GM23248 (cell line): ENCODE data around the gene YES1. TPM values are rescaled to one million over a fixed set of nuclear protein-coding genes. Genes with fewer than 3 reads are reported as not detected.
"Not testable (repeated sequence)": the region's sequence is repeated elsewhere in the genome, so short reads cannot be mapped to it uniquely, and the experiment has no call there.

Source experiments
- DNase-seq: peaks from one replicate; pipeline ENCODE4 v3.0.0-alpha.2; 2015
- H2AFZ ChIP-seq: fragments of 200-600 bp; sonication (generic); 2 replicates; pipeline ENCODE4 v1.6.1; 2016; ENCODE audit warnings: antibody characterized with exemption
- H3F3A ChIP-seq: fragments of 200-600 bp; sonication (generic); 2 replicates; pipeline ENCODE4 v1.6.1; 2016; ENCODE audit warnings: mild to moderate bottlenecking, antibody characterized with exemption, mixed run types; ENCODE audit not compliant: insufficient read depth
- H3K27ac ChIP-seq: fragments of 200-600 bp; sonication (generic); 2 replicates; pipeline ENCODE4 v1.5.1; 2016; ENCODE audit warnings: mild to moderate bottlenecking
- H3K27me3 ChIP-seq: fragments of 200-600 bp; sonication (generic); replicated peaks from 2 replicates; pipeline ENCODE4 v1.6.1; 2016; ENCODE audit warnings: mild to moderate bottlenecking; ENCODE audit not compliant: insufficient read depth
- H3K36me3 ChIP-seq: fragments of 200-600 bp; sonication (generic); 2 replicates; pipeline ENCODE4 v1.6.1; 2016; ENCODE audit warnings: low read depth, mild to moderate bottlenecking
- H3K4me1 ChIP-seq: fragments of 200-600 bp; sonication (generic); 2 replicates; pipeline ENCODE4 v1.6.1; 2016; ENCODE audit warnings: mild to moderate bottlenecking; ENCODE audit not compliant: insufficient read depth
- H3K4me2 ChIP-seq: fragments of 200-600 bp; sonication (generic); one replicate; pipeline ENCODE4 v1.6.1; 2016; ENCODE audit warnings: mild to moderate bottlenecking; ENCODE audit not compliant: unreplicated experiment
- H3K4me3 ChIP-seq: fragments of 200-600 bp; sonication (generic); 2 replicates; pipeline ENCODE4 v1.5.1; 2016; ENCODE audit warnings: mild to moderate bottlenecking
- H3K79me2 ChIP-seq: fragments of 200-600 bp; sonication (generic); 2 replicates; pipeline ENCODE4 v1.6.1; 2016; ENCODE audit warnings: mild to moderate bottlenecking; ENCODE audit not compliant: insufficient read depth
- H3K9ac ChIP-seq: fragments of 200-600 bp; sonication (generic); 2 replicates; pipeline ENCODE4 v1.6.1; 2016; ENCODE audit warnings: mild to moderate bottlenecking
- H3K9me2 ChIP-seq: fragments of 200-600 bp; sonication (generic); 2 replicates; pipeline ENCODE4 v1.6.1; 2016; ENCODE audit warnings: mixed run types, mild to moderate bottlenecking, moderate library complexity; ENCODE audit not compliant: insufficient read depth
- H3K9me3 ChIP-seq: fragments of 200-600 bp; sonication (generic); one replicate; pipeline ENCODE4 v1.6.1; 2017; ENCODE audit warnings: low read depth
- H4K20me1 ChIP-seq: fragments of 200-600 bp; sonication (generic); 2 replicates; pipeline ENCODE4 v1.6.0; 2016; ENCODE audit not compliant: insufficient read depth
- EZH2 ChIP-seq: fragments of 200-600 bp; sonication (generic); IDR thresholded peaks from 2 replicates; pipeline ENCODE4 v1.6.1; 2018; ENCODE audit warnings: antibody characterized with exemption, mild to moderate bottlenecking; ENCODE audit not compliant: insufficient read depth, poor library complexity, severe bottlenecking
- EZH2phosphoT487 ChIP-seq: fragments of 200-600 bp; sonication (generic); IDR thresholded peaks from 2 replicates; pipeline ENCODE4 v1.6.1; 2018; ENCODE audit warnings: antibody characterized with exemption, moderate library complexity, mild to moderate bottlenecking, low read depth; ENCODE audit not compliant: insufficient read depth
- WGBS, 2 experiments: methylation state at CpG; one replicate each; pipeline ENCODE4 v1.1.6; 2015 to 2017; ENCODE audit warnings: low lambda C conversion rate in 2 of 2, low coverage in 1 of 2; ENCODE audit errors: missing lambda C conversion rate in 2 of 2; 5-methylcytosine and 5-hydroxymethylcytosine counted together
- in situ Hi-C: fragments of 300-500 bp; cut with MboI; formaldehyde crosslinking; loops from 2 replicates; pipeline ENCODE4 v1.15.0; 2020
- polyA plus RNA-seq: library from polyadenylated mRNA; unstranded; fragments of >200 nt; fragmentation: Nextera tagmentation; extraction: Ambion mirVana; gene quantifications from 2 replicates; pipeline ENCODE4 v1.2.1, GENCODE V29; 2016
- total RNA-seq: library from RNA; depleted of rRNA; stranded (reverse); fragments of >200 nt; shearing (Covaris generic); gene quantifications from 2 replicates; pipeline ENCODE4 v1.2.3, GENCODE V29; 2014

Gene YES1
- total and polyA plus RNA-seq, 2 experiments from 2014 or later = 23.6 to 89.9 TPM

DNA sequence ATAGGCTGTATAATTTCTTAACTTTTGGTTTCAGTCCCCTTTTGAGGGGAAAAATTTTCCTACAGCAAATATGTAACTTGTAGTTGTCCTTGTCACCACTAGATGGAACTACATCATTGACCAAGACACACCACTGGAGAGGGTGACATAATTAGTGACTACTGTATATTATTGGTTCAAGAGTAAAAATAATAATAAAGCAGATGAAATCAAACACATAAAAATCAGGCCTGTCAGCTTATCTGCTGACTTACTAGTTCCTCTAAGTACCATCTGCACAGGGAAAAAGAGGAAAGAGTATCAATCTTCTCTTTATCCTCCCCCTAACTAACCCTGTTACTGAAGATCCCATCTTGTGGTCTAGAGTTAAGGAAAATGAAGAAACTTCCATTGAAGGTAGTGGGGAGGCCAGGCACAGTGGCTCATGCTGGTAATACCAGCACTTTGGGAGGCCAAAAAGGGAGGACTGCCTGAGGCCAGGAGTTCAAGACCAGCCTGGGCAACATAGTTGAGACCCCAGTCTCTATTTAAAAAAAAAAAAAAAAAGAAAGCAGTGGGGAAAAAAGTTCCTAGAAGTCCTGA is 70.0 kb downstream of the YES1 start:
- Histone ChIP-seq H3K36me3 (peaks cover 28% of the 10 kb centered on the region), H4K20me1 (no peaks in the 10 kb centered on the region), H3K9me3 (no peaks in the 10 kb centered on the region), H3K79me2 (no peaks in the 10 kb centered on the region), H3K4me1 (peaks cover 6% of the 10 kb centered on the region; the same call in 1 of the 2 replicates), H3K27ac (no peak overlapping the region), H3F3A (peaks cover 3% of the 10 kb centered on the region; the same call in 1 of the 2 replicates), H3K4me3 (no peak overlapping the region), H2AFZ (no peak overlapping the region), H3K9me2 (no peaks in the 10 kb centered on the region), H3K9ac (no peak overlapping the region), H3K27me3 (no peaks in the 10 kb centered on the region), H3K4me2 (no peak overlapping the region)
- no peak for TF ChIP-seq EZH2phosphoT487
- TF ChIP-seq EZH2 = no peak
- DNase-seq = peak; percentile 68
- in situ Hi-C loops = loop anchor here (5.0 kb wide), 1 partner anchor 85 kb away; no protein-coding TSS in a partner anchor

DNA sequence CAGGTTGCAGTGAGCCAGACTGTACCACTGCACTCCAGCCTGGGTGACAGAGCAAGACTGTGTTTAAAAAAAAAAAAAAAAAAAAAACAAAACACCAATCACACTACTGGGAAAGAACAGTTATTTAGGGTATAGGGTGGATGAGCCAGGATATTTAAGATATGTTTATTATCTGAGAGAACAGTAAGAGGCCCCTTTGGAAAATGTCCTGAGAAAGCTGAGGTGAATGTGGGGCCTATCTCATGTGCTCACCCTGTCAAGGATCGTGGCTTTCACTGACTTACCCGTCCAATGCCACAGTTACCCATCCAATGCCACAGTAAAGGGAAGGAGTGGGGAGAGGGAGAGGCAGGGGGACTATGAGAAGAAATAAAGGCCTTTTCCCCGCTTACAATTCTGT is 79.7 kb downstream of the YES1 start:
- H3K4me1 ChIP-seq = peaks cover 11% of the 10 kb centered on the region
- H4K20me1 ChIP-seq = no peaks in the 10 kb centered on the region
- H3K27me3 ChIP-seq = no peaks in the 10 kb centered on the region
- no peak for DNase-seq
- no peaks in the 10 kb centered on the region for H3K79me2 ChIP-seq
- WGBS, 2 experiments = 95 to 97% methylated on average over 3 of the region's 3 CpGs
- H3K9me3 ChIP-seq = no peaks in the 10 kb centered on the region
- H2AFZ ChIP-seq = no peak overlapping the region
- H3K4me3 ChIP-seq = no peak overlapping the region
- in situ Hi-C loops = no loop called here
- H3K27ac ChIP-seq = no peak overlapping the region
- peaks cover 6% of the 10 kb centered on the region for H3K36me3 ChIP-seq
- H3K9me2 ChIP-seq = no peaks in the 10 kb centered on the region
- H3K4me2 ChIP-seq = no peak overlapping the region
- H3K9ac ChIP-seq = no peak overlapping the region
- TF ChIP-seq EZH2 (no peak), EZH2phosphoT487 (no peak)
- H3F3A ChIP-seq = no peaks in the 10 kb centered on the region

DNA sequence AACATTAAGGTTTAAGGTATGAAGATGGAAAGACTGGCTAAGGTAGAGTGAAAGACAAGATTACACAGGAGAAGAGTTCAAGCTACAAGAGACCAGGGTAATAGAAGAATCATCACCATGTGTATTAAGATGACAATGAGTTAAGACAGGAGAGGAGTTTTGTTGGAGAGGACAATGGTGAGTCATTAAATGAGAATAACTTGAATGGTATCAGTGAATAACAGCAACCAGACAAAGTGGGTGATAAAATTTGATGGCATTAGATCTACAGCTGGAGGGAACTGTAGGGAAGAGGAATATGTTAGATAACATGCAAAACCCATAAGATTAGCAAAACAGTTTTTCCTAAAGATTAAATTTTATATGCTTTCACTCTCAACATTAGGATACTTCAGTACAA is 80.9 kb downstream of the YES1 start:
- TF ChIP-seq EZH2 (no peak), EZH2phosphoT487 (no peak)
- no peaks in the 10 kb centered on the region for H3K9me3 ChIP-seq
- no peaks in the 10 kb centered on the region for H3K79me2 ChIP-seq
- no peak overlapping the region for H3K4me2 ChIP-seq
- H3K36me3 ChIP-seq = peaks cover 3% of the 10 kb centered on the region
- no peaks in the 10 kb centered on the region for H3K27me3 ChIP-seq
- DNase-seq = peak; percentile 45
- H3K4me1 ChIP-seq = peaks cover 11% of the 10 kb centered on the region
- 0 out of 2 replicates have a peak overlapping the region, but pooled peaks have one; percentile 14 for H3K27ac ChIP-seq
- no peaks in the 10 kb centered on the region for H3K9me2 ChIP-seq
- no peak overlapping the region for H3K9ac ChIP-seq
- H4K20me1 ChIP-seq = no peaks in the 10 kb centered on the region
- H3K4me3 ChIP-seq = no peak overlapping the region
- in situ Hi-C loops = no loop called here
- no peak overlapping the region for H2AFZ ChIP-seq
- no peaks in the 10 kb centered on the region for H3F3A ChIP-seq

DNA sequence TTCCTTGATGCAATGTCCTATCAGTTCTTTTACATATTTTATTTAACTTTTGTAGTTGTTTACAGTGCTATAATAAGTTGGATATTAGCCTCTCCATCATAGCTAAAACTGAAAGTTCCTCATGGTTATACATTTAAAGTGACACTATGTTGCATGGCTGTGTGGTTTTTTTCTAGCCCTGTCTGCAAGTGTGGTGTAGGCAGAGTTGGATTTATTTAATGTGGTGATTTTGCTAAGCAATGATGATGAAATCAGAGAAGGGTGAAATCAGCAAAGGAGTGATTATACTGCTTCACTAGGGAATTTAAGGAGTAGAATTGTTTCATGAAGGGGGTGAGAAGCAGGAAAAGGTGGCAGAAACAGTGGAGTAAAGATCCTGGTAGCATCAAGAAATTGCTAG is 81.3 kb downstream of the YES1 start:
- in situ Hi-C loops = no loop called here

DNA sequence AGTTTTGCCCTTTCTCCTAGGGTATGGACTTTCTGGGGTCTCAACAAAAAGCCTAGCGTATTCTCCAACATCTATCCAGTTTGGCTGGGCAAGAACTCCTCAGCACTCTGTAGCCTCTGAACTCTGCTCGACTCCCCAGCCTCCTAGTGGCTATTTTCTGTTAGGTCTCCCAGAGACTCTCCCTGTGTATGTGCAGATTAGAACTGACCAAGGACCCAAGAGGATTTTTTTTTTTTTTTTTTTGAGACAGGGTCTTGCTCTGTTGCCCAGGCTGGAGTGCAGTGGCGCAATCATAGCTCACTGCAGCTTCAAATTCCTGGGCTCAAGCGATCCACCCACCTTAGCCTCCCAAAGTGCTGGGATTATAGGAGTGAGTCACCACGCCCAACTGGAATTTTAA is 81.9 kb downstream of the YES1 start:
- H3K79me2 ChIP-seq, H3K4me2 ChIP-seq, H4K20me1 ChIP-seq, H3K27ac ChIP-seq, H2AFZ ChIP-seq, H3K9me2 ChIP-seq, in situ Hi-C loops, H3K27me3 ChIP-seq, H3K9me3 ChIP-seq, H3F3A ChIP-seq, H3K9ac ChIP-seq, H3K4me3 ChIP-seq, H3K36me3 ChIP-seq: not testable (repeated sequence)
- peaks cover 11% of the 10 kb centered on the region for H3K4me1 ChIP-seq
- WGBS, 2 experiments = 98 to 99% methylated on average over 5 of the region's 5 CpGs
- DNase-seq = peak; percentile 12

More for the DNA sequence above, 81.3 kb downstream of the YES1 start:
- 0 out of 2 replicates have a peak overlapping the region, but pooled peaks have one; percentile 14 for H3K27ac ChIP-seq
- peaks cover 3% of the 10 kb centered on the region for H3K36me3 ChIP-seq
- no peaks in the 10 kb centered on the region for H3K79me2 ChIP-seq
- no peaks in the 10 kb centered on the region for H3K9me2 ChIP-seq
- H3K27me3 ChIP-seq = no peaks in the 10 kb centered on the region
- H3K4me3 ChIP-seq = no peak overlapping the region
- TF ChIP-seq EZH2phosphoT487 = no peak
- no peak for TF ChIP-seq EZH2
- H3K4me1 ChIP-seq = peaks cover 11% of the 10 kb centered on the region
- peak; percentile 22 for DNase-seq
- no peak overlapping the region for H3K9ac ChIP-seq
- H4K20me1 ChIP-seq = no peaks in the 10 kb centered on the region
- H3F3A ChIP-seq = no peaks in the 10 kb centered on the region
- H3K4me2 ChIP-seq = no peak overlapping the region
- no peak overlapping the region for H2AFZ ChIP-seq
- no peaks in the 10 kb centered on the region for H3K9me3 ChIP-seq
